HG03095 (cell line): ENCODE measurements around the gene MAN2B2.

Experiments
- ATAC-seq: cut with Tn5 transposase; IDR thresholded peaks from one replicate; pipeline ENCODE4 v1.9.1; 2021; ENCODE audit warnings: moderate library complexity; ENCODE audit not compliant: unreplicated experiment

The MAN2B2 gene

GRCh38 chr4:6566391-6567190 lies 8.4 kb upstream of the MAN2B2 start:
- no peak for ATAC-seq

- no peak for ATAC-seq
Measured at GRCh38 chr4:6567218-6567617, 7.8 kb upstream of the MAN2B2 start.

- ATAC-seq = no peak
Measured at GRCh38 chr4:6568148-6568547, 6.8 kb upstream of the MAN2B2 start.

GRCh38 chr4:6568689-6569332 lies 6.2 kb upstream of the MAN2B2 start:
- ATAC-seq = no peak

- ATAC-seq = no peak
Measured at GRCh38 chr4:6571608-6572007, 3.4 kb upstream of the MAN2B2 start.

- ATAC-seq = no peak
Measured at GRCh38 chr4:6573551-6573950, 1.4 kb upstream of the MAN2B2 start.

- ATAC-seq = no peak
Measured at GRCh38 chr4:6573986-6574746, 823 bp upstream of the MAN2B2 start.

- no peak for ATAC-seq
Measured at GRCh38 chr4:6575503-6576240, 683 bp downstream of the MAN2B2 start.

GRCh38 chr4:6576512-6576911 lies 1.5 kb downstream of the MAN2B2 start:
- no peak for ATAC-seq

- no peak for ATAC-seq
Measured at GRCh38 chr4:6576932-6577331, 1.9 kb downstream of the MAN2B2 start.

- ATAC-seq = no peak
Measured at GRCh38 chr4:6577409-6577808, 2.4 kb downstream of the MAN2B2 start.

GRCh38 chr4:6578221-6578620 lies 3.2 kb downstream of the MAN2B2 start:
- no peak for ATAC-seq

- no peak for ATAC-seq
Measured at GRCh38 chr4:6580353-6580752, 5.4 kb downstream of the MAN2B2 start.

- ATAC-seq = no peak
Measured at GRCh38 chr4:6581566-6582121, 6.7 kb downstream of the MAN2B2 start.

GRCh38 chr4:6582889-6583490 lies 8.0 kb downstream of the MAN2B2 start:
- no peak for ATAC-seq

GRCh38 chr4:6584865-6585264 lies 9.9 kb downstream of the MAN2B2 start:
- ATAC-seq = no peak

GRCh38 chr4:6586715-6587325 lies 11.8 kb downstream of the MAN2B2 start:
- ATAC-seq = no peak

- no peak for ATAC-seq
Measured at GRCh38 chr4:6589444-6589843, 14.5 kb downstream of the MAN2B2 start.

- peak; percentile 60 for ATAC-seq
Measured at GRCh38 chr4:6591313-6591712, 16.3 kb downstream of the MAN2B2 start.

- ATAC-seq = no peak
Measured at GRCh38 chr4:6591781-6592180, 16.8 kb downstream of the MAN2B2 start.
